GM10847 (cell line): ENCODE data around the gene GSTM3.

Experiments used
- POLR2A ChIP-seq: IDR thresholded peaks from 2 replicates; pipeline ENCODE4 v1.6.1; 2011; ENCODE audit not compliant: insufficient read length; ENCODE audit errors: extremely low read depth

GSTM3 gene

DNA sequence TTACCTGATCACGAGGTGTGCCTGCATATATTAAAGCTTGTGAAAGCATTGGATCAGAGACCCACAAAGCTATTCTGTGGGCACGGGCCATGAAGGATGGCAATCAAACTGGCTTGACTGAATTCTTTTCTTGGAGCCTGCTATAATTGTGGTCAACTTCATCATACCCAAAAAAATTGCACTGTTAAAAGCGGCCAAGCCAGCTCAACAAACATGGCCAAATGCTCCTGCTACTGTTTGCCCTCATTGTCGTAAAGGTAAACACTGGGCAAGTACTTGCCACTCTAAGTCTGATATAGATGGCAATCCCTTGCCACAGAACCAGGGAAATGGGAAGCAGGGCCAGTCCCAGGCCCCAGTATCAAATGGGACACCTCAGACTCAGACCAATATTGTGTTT lies 35.4 kb downstream of the GSTM3 start:
- TF ChIP-seq POLR2A, result no peak

DNA sequence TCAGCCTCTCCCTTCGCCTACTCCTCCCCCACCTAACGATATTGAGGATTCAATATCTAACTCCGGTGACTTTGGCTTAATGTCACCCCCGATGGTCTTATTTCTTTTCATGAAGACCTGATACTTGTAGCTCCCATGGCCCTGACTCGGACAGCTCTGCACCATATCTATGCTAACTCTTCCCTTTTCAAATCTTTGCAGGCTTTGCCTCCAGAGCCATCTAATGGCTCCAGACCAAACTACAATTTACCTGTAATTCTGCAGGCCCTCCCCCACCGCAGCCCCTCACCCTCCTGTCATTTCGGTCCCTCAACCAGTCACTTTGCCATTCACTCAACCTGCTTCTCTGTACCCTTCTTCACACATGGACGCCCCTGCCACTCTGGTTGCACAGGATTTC lies 36.7 kb downstream of the GSTM3 start:
- no peak for TF ChIP-seq POLR2A

DNA sequence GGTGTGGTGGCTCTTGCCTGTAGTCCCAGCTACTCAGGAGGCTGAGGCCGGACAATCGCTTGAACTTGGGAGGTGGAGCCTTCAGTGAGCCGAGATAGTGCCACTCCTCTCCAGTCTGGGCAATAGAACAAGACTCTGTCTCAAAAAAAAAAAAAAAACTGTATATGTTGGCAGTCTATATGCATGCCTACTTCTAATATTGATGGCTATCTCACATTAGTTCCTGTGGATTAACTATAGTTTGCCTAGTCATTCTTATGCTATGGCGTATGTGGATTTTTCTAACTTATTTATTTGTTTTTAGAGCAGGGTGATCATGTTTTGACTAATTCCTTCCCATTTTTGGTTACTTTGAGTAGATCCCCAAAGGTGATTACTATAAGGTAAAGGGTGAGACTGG lies 43.8 kb downstream of the GSTM3 start:
- no peak for TF ChIP-seq POLR2A

DNA sequence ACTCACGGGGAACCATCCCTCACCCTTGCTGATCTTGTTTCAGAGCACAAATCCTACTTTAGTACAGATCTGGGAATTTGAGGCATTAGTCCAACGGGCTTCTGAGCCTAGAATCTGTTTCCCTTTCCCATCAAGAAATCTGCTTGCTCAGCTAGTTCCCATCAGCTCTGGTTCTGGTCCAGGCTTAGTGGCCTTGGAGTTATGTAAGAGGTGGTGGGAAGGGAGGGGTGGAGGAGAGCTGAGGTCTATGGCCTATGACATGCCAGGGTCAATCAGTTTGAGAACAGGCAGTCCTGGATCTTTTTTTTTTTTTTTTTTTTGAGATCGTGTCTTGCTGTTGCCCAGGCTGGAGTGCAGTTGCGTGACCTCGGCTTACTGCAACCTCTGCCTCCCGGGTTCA lies 49.1 kb downstream of the GSTM3 start:
- TF ChIP-seq POLR2A, result no peak

DNA sequence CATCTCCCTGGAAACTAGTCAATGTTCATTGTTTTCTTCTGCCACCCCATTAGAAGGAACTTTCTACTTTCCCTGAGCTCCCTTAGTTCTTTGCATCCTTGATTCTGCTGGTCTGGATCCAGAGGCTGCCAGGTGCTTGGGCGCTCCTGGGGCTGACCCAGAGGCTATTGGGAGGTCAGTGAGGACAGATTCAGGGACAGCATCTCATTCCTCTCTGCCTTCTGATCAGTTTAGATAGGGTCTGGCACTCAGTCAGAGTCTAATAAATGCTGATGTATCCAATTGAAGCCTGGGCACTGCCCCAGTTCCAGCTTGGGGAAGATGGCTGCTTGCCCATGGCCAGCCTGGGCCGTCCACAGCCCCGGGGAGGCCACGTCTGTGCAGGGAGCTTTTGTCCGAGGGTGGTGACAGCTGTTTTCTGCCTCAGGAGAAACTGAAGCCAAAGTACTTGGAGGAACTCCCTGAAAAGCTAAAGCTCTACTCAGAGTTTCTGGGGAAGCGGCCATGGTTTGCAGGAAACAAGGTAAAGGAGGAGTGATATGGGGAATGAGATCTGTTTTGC lies 50.9 kb downstream of the GSTM3 start:
- TF ChIP-seq POLR2A, result no peak

DNA sequence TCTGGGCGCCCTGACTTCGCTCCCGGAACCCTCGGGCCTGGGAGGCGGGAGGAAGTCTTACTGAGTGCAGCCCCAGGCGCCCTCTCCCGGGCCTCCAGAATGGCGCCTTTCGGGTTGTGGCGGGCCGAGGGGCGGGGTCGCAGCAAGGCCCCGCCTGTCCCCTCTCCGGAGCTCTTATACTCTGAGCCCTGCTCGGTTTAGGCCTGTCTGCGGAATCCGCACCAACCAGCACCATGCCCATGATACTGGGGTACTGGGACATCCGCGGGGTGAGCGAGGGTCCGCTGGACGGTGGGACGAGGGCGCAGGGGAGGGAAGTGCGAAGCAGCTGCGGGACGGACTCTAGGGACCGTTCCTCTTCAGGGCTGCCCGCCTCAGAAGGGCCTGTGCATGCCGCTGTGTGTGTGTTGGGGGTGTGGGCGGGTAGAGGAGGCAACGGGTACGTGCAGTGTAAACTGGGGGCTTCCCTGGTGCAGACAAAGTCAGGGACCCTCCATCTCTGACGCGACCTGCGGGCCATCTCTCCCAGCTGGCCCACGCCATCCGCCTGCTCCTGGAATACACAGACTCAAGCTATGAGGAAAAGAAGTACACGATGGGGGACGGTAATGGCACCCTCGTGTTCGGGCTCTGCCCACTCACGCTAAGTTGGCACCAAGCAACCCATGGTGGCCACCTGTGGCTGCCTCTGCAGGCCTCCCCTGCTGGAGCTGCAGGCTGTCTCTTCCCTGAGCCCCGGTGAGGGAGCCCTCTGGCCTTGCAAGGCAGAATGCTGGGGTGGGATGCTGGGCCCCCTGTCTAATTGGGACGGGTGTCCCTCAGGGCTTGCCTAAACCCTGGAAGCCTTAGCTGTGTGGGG lies 53.0 kb downstream of the GSTM3 start, which contains the start of gene GSTM1:
TSS of gene GSTM1 (plus strand) at position 177 of the 859 bp plus-strand sequence. CDS start at position 234, 57 bp downstream.
- TF ChIP-seq POLR2A, result peak; percentile 36
